GM21619 (cell line): ENCODE measurements around the gene GAPDH.
A peak's percentile ranks its signal among the peaks of the same experiment; 100 is the strongest.
"Not testable (repeated sequence)": the region's sequence is repeated elsewhere in the genome, so short reads cannot be mapped to it uniquely, and the experiment has no call there.

Experiments used
- ATAC-seq: cut with Tn5 transposase; IDR thresholded peaks from one replicate; pipeline ENCODE4 v1.9.1; 2021; ENCODE audit not compliant: unreplicated experiment

The GAPDH gene

DNA sequence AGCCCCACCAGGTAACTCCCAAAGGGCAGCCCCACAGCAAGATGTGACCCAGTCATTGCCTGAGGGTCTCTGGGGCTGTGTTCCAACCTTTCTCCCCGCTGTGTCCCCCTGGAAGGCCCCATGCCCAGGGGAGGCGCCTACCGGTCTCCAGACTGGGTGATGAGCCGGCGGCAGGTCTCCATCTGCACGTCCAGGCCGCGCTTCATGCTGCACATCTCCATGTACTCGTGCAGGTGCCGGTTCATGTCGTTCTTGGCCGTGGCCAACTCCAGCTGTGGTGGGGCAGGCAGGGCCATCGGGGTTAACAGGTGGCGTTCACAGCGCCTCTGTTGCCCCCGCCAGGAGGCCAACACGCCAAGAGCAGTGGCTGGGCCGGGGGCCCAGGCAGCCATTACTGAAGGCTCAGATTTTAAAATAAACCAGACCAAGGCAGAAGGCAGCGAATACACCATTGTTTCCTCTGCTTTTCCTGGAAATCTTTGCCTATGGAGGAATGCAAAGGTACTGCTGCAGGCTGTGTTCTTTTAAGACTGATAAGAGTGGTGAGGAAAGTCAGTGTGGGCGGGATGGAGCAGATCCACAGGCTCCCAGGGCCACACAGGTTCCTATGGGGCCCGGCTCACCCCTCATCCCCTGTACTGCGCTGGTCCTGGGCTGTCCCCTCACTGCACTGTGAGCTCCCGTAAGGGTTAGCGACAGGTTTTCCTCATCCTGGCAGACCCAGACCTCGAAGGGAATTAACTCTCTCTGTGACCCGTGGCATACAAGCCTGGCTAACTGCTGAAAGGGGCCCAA, 7.3 kb downstream of the GAPDH start:
- ATAC-seq, result no peak

DNA sequence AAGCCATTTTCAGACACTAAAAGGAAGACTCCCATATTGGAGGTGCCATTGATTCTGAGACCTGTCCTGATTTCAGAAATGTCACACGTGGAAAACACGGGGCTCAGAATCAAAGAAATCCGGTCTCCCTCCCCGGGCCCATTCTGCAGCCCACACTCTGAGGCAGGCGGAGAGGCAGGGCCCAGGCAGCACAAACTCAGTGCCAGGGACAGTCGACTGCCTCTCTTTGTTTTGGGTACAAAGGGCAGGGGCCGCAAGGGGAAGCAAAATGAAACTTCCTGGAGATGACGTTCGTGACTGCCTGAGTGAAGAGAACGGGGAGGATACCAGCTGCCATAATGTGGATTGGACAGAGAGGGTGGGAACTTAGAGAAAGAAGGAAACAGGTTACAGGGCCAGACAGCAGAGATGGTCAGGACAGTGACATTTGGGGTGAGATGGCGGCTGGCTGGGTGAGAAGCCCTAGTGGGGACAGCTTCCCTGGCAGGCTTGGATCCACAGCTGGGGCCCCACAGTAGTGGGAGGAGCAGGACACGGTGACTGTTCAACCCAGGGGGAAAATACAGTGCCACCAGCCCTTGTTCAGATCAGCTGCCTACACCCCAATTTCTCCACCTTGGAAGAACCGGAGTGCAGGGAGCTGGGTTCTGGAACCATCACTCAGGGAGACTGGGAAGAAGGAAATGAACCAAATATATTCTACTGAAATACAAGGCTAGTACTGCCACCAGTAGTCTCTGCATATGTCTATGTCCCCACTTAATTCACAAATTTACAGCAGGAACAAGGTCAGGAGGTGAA, 8.1 kb downstream of the GAPDH start:
- no peak for ATAC-seq

DNA sequence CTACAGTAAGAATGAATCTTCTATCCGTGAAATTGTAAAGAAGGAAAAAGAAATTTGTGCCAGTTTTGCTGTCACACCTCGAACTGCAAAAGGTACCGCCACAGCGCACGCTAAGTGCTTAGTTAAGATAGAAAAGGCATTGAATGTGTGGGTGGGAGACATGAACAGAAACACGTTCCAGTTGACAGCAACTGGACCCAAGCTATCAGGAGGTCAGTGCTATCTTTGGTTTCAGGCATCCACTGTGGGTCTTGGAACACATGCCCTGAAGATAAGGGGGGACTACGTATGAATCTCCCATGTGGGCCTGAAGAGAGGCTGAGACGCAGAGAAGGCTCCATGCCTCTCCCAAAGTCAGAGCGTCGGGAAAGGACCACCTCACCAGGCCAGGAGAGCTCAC, 11.7 kb downstream of the GAPDH start:
- no peak for ATAC-seq

DNA sequence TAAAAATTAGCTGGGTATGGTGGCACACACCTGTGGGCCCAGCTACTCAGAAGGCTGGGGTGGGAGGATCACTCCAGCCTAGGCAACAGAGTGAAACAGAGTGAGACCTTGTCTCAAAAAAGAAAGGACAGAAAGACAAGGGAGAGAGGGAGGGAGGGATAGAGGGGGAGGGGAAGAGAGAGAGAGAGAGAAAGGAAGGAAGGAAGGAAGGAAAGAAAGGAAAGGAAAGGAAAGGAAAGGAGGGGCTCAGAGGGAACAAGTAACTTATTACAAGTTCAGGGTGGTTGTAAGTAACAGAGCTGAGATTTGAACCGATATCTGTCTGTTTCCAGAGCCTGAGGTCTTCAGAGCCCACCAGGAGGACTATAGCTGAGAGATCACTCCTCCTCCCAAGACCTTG, 13.2 kb downstream of the GAPDH start:
- no peak for ATAC-seq

DNA sequence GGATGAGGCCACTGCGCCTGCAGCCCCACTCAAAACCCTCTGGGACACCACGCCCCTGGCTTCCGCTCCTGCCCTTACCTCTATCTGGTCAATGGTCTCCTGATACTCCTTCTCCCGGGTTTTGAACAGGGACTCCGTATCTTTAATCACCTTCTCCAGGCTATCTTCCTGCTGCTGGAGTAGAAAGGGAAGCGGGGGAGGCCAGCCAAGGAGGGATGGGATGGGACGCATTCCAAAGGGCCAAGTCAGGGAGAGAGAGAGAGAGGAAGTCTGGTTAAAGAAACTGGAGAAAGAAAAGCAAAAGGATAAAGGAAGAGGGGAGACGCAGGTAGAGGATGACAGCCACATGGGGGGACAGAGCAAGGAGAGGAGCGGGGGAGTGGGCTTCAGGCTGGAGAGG, 13.7 kb downstream of the GAPDH start:
- no peak for ATAC-seq

GRCh38 chr12:6548556-6548955, 14.2 kb downstream of the GAPDH start:
- no peak for ATAC-seq

GRCh38 chr12:6548966-6549683, 14.8 kb downstream of the GAPDH start:
- no peak for ATAC-seq

DNA sequence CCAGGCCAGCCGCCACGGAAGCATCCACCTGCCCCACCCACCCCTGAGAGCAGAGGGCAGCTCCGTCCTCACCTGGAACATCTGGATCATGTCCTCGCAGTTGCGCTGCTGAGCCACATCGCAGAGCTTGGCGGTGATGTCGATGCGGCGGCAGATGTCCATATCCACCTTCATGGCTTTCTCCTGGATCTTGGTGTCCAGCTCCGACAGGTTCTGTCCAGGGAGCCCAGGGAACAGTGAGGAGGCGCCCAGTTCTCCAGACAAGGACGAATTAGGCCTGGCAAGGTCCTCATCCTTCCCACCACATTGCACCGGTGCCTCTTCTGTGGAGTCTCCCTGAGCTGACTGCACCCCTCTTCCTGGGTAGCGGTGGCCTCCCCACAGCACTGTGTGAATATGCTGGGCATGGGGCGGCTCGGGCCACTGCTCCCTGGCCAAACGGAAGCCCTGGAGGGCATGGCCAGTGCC, 15.4 kb downstream of the GAPDH start:
- ATAC-seq, result no peak

GRCh38 chr12:6550294-6551062, 16.2 kb downstream of the GAPDH start:
- ATAC-seq, result no peak

DNA sequence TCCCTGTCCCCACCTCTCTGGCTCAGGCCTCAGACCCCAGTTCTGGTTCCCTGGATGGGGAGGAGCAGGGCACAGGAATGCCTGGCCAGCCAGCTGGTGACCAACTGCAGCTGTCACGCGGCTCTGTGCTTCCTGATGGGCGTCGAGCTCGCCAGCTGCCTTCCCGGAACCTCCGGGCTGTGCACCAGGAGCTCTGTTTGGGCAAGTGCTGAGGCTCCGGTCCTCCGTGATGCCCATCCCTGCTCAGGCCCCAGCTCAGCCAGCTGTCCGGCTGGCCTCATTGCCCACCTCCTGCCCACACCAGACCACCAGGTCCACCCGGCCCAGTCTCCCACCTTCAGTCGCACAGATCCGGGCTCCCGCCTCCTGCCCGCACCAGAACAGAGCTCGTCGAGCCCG, 16.7 kb downstream of the GAPDH start:
- no peak for ATAC-seq

DNA sequence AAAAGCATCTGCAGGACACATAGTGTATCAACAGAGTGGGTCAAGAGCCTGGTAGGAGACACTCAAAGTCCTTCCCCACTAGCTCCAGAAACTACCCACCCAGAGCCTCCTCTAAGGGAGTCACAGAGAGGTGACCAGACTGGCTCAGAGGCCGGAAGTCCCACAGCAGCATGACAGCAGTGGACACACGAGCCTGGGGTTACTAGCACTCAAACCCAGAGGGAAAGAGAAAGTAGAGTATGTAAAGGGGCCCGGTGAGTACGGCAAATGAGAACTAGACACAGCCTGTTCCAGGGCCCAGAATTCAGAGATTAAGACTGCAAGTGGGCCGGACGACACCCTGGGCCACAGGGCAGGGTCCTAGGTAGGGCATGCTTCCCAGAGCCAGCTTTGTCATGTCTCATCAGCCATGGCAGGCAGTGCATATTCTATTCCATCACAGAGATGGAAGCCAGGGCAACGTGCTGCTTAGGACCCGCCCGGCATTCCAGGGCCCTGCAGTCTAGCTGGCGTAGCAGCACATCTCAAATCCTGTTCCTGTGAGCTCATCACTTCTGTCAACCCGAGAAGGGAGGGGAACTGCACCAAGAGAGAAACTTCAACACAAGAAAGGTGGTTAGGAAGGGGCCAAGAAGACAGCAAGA, 17.3 kb downstream of the GAPDH start:
- no peak for ATAC-seq

- no peak for ATAC-seq
These were observed 17.8 kb downstream of the GAPDH start for GRCh38 chr12:6552140-6552551.

DNA sequence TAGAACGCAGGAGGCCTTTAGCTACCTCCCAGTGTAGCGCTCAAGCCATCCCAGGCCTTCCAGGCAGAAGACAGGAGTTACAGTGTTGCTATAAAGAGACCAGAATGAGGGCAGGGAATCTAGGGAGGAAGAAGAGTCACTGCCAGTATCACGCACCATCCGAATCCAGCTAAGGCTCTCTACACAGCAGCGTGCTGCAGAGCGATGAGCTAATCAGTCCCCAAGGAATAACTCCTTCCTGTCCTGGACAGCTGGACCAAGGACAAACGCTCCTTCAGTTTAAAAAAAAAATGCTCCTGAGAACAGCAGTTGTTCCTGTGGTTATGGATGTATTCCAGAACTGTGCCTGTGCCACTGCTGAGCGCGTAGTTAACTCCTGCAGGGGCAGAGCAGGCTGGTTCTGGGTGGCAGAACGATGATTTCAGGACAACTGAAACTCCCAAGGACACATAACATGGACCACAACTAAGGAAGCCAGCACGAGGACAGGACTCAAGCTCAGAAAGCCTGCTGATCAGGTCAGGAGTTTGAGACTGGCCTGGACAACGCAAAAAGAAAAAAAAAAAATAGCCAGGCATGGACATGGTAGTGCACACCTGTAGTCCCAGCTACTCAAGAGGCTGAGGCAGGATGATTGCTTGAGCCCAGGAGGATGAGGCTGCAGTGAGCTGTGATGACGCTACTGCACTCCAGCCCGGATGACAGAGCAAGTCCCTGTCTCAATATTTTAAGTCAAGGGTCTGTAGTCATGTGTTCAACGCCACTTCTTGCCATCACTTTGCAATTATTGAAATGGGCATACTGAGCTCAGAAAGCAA, 18.9 kb downstream of the GAPDH start:
- no peak for ATAC-seq

GRCh38 chr12:6554168-6555017, 20.1 kb downstream of the GAPDH start:
- peak; percentile 55 for ATAC-seq

- ATAC-seq, result peak; percentile 9
These were observed 20.8 kb downstream of the GAPDH start for GRCh38 chr12:6555018-6555691.

DNA sequence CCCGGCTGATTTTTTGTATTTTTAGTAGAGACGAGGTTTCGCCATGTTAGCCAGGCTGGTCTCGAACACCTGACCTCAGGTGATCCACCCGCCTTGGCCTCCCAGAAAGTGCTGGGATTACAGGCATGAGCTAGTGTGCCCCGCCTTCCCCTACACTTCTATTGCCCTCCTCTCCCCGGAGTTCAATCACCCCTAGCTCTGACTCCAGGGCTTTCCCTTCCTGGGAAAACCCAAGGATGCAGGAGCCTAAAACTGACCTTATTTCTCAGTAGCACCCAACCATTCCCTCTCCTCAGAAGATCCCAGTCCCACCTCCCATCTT, 22.1 kb downstream of the GAPDH start:
- not testable (repeated sequence) for ATAC-seq

- no peak for ATAC-seq
These were observed 22.5 kb downstream of the GAPDH start for GRCh38 chr12:6556857-6557256.
